H1 (cell line): ENCODE results near the gene SELENOO. TPM values are rescaled to one million over a fixed set of nuclear protein-coding genes. Genes with fewer than 3 reads are reported as not detected.

Source experiments
- CHD1 ChIP-seq: IDR thresholded peaks from 2 replicates; pipeline ENCODE4 v1.6.1; 2012; ENCODE audit warnings: low read depth, low read length, improper control_type of control experiment
- CREB1 ChIP-seq: IDR thresholded peaks from 2 replicates; pipeline ENCODE4 v1.6.1; 2012; ENCODE audit warnings: inconsistent platforms
- POLR2AphosphoS5 ChIP-seq: IDR thresholded peaks from 2 replicates; pipeline ENCODE4 v1.6.1; 2011; ENCODE audit warnings: low read depth, low read length
- RAD21 ChIP-seq, 2 experiments: IDR thresholded peaks in 1 of 2; conservative IDR thresholded peaks in 1 of 2; 2 replicates each; pipeline ENCODE4 v1.6.1; 2011; ENCODE audit warnings: low read depth in 2 of 2, low read length in 2 of 2, improper control_type of control experiment in 1 of 2, inconsistent platforms in 1 of 2, mild to moderate bottlenecking in 1 of 2, moderate library complexity in 1 of 2
- RXRA ChIP-seq: IDR thresholded peaks from 2 replicates; pipeline ENCODE4 v1.6.1; 2011; ENCODE audit warnings: low read depth, mild to moderate bottlenecking, low read length, moderate library complexity; ENCODE audit not compliant: insufficient read depth
- TEAD4 ChIP-seq: IDR thresholded peaks from 2 replicates; pipeline ENCODE4 v1.6.1; 2012; ENCODE audit warnings: low read depth, low read length, inconsistent platforms, mixed read lengths
- polyA plus RNA-seq, 7 experiments: library from polyadenylated mRNA; depleted of rRNA in 3 of 7; stranded (reverse) in 5 of 7; unstranded in 2 of 7; fragments of >200 nt in 5 of 7; fragments of 200-250 nt in 2 of 7; gene quantifications; 1 replicate in 5 of 7; 2 replicates in 1 of 7; 4 replicates in 1 of 7; pipeline versions ENCODE4 v1.2.1 to v1.2.3, GENCODE V29; 2011 to 2013; ENCODE audit warnings: missing spikeins in 2 of 7, mixed read lengths in 2 of 7
- total RNA-seq: library from RNA; stranded (reverse); fragmentation: NEBNext Ultra II Directional; extraction: Animal tissue kit (Norgen Biotek cat#: 25700); gene quantifications from 2 replicates; pipeline ENCODE4 v1.2.1, GENCODE V29; 2021
- TF ChIP-seq, protein P1 (sequence below): fragments of 300-600 bp; sonication (generic); IDR thresholded peaks from 2 replicates; pipeline ENCODE4 v1.7.1; 2012; ENCODE audit warnings: low read length, moderate library complexity, mild to moderate bottlenecking, inconsistent platforms; ENCODE audit not compliant: insufficient replicate concordance

Gene SELENOO
- total and polyA plus RNA-seq, 2 of the 8 experiments (the other 6 are each of a cell fraction or from before 2014, with no cell fraction given) = 18.6 to 25.1 TPM

DNA sequence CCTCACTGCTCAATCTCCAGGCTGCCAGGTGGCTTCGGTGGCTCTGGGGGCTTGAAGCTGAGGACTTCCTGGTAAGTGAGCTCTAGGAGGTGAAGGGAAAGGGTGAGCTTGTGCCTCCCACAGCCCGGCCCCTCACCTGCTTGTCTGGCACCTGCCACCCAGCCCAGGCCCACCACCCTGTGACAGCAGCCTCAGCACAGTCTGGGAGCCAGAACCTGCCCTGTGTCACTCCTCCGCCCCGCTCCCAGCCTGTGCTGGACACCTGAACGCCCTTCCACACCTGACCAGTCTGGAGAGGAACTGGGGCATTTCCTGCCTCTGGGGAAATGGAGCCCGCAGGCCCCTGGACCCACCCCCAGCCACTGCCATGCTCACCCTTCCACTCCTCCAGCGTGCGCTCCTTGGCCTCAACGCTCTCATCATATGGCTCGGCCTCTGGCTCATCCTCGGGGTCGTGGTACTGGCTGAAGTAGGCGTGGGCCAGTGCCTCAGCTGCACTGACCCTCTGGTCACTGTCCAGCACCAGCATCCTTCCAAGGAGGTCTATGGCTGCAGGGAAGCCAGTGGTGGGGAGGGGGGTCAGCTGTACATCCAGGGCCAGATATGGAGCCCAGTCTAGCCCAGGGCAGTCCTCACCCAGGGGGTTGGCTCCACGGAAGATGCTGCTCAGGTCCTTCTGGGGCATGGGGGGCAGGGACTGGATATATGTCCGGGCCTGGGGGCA, 64.3 kb downstream of the SELENOO start (continued):
- TF ChIP-seq CHD1 = no peak
- no peak for TF ChIP-seq POLR2AphosphoS5
- TF ChIP-seq TEAD4 = no peak
- TF ChIP-seq, protein P1, sequence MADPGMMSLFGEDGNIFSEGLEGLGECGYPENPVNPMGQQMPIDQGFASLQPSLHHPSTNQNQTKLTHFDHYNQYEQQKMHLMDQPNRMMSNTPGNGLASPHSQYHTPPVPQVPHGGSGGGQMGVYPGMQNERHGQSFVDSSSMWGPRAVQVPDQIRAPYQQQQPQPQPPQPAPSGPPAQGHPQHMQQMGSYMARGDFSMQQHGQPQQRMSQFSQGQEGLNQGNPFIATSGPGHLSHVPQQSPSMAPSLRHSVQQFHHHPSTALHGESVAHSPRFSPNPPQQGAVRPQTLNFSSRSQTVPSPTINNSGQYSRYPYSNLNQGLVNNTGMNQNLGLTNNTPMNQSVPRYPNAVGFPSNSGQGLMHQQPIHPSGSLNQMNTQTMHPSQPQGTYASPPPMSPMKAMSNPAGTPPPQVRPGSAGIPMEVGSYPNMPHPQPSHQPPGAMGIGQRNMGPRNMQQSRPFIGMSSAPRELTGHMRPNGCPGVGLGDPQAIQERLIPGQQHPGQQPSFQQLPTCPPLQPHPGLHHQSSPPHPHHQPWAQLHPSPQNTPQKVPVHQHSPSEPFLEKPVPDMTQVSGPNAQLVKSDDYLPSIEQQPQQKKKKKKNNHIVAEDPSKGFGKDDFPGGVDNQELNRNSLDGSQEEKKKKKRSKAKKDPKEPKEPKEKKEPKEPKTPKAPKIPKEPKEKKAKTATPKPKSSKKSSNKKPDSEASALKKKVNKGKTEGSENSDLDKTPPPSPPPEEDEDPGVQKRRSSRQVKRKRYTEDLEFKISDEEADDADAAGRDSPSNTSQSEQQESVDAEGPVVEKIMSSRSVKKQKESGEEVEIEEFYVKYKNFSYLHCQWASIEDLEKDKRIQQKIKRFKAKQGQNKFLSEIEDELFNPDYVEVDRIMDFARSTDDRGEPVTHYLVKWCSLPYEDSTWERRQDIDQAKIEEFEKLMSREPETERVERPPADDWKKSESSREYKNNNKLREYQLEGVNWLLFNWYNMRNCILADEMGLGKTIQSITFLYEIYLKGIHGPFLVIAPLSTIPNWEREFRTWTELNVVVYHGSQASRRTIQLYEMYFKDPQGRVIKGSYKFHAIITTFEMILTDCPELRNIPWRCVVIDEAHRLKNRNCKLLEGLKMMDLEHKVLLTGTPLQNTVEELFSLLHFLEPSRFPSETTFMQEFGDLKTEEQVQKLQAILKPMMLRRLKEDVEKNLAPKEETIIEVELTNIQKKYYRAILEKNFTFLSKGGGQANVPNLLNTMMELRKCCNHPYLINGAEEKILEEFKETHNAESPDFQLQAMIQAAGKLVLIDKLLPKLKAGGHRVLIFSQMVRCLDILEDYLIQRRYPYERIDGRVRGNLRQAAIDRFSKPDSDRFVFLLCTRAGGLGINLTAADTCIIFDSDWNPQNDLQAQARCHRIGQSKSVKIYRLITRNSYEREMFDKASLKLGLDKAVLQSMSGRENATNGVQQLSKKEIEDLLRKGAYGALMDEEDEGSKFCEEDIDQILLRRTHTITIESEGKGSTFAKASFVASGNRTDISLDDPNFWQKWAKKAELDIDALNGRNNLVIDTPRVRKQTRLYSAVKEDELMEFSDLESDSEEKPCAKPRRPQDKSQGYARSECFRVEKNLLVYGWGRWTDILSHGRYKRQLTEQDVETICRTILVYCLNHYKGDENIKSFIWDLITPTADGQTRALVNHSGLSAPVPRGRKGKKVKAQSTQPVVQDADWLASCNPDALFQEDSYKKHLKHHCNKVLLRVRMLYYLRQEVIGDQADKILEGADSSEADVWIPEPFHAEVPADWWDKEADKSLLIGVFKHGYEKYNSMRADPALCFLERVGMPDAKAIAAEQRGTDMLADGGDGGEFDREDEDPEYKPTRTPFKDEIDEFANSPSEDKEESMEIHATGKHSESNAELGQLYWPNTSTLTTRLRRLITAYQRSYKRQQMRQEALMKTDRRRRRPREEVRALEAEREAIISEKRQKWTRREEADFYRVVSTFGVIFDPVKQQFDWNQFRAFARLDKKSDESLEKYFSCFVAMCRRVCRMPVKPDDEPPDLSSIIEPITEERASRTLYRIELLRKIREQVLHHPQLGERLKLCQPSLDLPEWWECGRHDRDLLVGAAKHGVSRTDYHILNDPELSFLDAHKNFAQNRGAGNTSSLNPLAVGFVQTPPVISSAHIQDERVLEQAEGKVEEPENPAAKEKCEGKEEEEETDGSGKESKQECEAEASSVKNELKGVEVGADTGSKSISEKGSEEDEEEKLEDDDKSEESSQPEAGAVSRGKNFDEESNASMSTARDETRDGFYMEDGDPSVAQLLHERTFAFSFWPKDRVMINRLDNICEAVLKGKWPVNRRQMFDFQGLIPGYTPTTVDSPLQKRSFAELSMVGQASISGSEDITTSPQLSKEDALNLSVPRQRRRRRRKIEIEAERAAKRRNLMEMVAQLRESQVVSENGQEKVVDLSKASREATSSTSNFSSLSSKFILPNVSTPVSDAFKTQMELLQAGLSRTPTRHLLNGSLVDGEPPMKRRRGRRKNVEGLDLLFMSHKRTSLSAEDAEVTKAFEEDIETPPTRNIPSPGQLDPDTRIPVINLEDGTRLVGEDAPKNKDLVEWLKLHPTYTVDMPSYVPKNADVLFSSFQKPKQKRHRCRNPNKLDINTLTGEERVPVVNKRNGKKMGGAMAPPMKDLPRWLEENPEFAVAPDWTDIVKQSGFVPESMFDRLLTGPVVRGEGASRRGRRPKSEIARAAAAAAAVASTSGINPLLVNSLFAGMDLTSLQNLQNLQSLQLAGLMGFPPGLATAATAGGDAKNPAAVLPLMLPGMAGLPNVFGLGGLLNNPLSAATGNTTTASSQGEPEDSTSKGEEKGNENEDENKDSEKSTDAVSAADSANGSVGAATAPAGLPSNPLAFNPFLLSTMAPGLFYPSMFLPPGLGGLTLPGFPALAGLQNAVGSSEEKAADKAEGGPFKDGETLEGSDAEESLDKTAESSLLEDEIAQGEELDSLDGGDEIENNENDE = no peak
- no peak for TF ChIP-seq RAD21 (IDR thresholded peaks at IDR 0.05 in 1 of 2, conservative IDR thresholded peaks at IDR 0.05 in 1 of 2; ENCODE audit: low read depth in 2 of 2, low read length in 2 of 2)
- TF ChIP-seq RXRA = no peak
- TF ChIP-seq CREB1 = no peak
